Ishikawa (cell line): Measurements from ENCODE around the gene PCSK4.

Source experiments
- NFIC ChIP-seq: IDR thresholded peaks from 2 replicates; pipeline ENCODE4 v1.6.1; 2012
- TAF1 ChIP-seq: IDR thresholded peaks from 2 replicates; pipeline ENCODE4 v1.6.1; 2012; ENCODE audit warnings: low read depth, mild to moderate bottlenecking
- YY1 ChIP-seq: IDR thresholded peaks from 2 replicates; pipeline ENCODE4 v1.6.1; 2012; ENCODE audit warnings: low read depth
- TF ChIP-seq, protein P1 (sequence below): IDR thresholded peaks from 2 replicates; pipeline ENCODE4 v1.6.1; 2012; ENCODE audit warnings: low read depth, mild to moderate bottlenecking

DNA sequence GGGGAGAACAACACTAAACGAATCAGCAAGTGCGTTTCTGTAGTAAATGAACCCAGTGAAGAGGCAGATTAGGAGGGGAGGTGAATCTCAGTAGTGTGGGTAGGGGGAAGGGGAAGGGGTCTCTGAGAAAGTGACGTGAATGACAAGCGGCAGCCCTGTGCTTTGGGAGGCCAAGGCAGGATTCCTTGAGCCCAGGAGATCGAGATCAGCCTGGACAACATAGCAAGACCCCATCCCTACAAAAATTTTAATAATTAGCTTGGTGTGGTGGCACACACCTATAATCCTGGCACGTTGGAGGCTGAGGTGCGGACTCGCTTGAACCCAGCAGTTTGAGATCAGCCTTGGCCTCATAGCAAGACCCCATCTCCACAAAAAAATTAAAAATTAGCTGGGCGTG is 41.9 kb upstream of the PCSK4 start:
- TF ChIP-seq NFIC (no peak), TAF1 (no peak), YY1 (no peak)
- TF ChIP-seq, protein P1, sequence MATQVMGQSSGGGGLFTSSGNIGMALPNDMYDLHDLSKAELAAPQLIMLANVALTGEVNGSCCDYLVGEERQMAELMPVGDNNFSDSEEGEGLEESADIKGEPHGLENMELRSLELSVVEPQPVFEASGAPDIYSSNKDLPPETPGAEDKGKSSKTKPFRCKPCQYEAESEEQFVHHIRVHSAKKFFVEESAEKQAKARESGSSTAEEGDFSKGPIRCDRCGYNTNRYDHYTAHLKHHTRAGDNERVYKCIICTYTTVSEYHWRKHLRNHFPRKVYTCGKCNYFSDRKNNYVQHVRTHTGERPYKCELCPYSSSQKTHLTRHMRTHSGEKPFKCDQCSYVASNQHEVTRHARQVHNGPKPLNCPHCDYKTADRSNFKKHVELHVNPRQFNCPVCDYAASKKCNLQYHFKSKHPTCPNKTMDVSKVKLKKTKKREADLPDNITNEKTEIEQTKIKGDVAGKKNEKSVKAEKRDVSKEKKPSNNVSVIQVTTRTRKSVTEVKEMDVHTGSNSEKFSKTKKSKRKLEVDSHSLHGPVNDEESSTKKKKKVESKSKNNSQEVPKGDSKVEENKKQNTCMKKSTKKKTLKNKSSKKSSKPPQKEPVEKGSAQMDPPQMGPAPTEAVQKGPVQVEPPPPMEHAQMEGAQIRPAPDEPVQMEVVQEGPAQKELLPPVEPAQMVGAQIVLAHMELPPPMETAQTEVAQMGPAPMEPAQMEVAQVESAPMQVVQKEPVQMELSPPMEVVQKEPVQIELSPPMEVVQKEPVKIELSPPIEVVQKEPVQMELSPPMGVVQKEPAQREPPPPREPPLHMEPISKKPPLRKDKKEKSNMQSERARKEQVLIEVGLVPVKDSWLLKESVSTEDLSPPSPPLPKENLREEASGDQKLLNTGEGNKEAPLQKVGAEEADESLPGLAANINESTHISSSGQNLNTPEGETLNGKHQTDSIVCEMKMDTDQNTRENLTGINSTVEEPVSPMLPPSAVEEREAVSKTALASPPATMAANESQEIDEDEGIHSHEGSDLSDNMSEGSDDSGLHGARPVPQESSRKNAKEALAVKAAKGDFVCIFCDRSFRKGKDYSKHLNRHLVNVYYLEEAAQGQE, result no peak
